Mesothelial cell of epicardium (in vitro differentiated cells): Measurements from ENCODE around the gene PTRH1. TPM values are rescaled to one million over a fixed set of nuclear protein-coding genes. Genes with fewer than 3 reads are reported as not detected.

Experiments
- DNase-seq, 2 experiments: peaks; one replicate each; pipeline ENCODE4 v3.0.0; 2021; ENCODE audit warnings: low spot score in 2 of 2; ENCODE audit not compliant: unreplicated experiment in 2 of 2
- H3K27ac Mint-ChIP-seq: 2 replicates; pipeline ENCODE4 v1.8.0; 2021; ENCODE audit warnings: mixed read lengths
- H3K27me3 Mint-ChIP-seq: 2 replicates; pipeline ENCODE4 v1.8.0; 2021; ENCODE audit warnings: low read depth, mixed read lengths
- H3K36me3 Mint-ChIP-seq: 2 replicates; pipeline ENCODE4 v1.8.0; 2021; ENCODE audit warnings: mixed read lengths
- H3K4me1 Mint-ChIP-seq: 2 replicates; pipeline ENCODE4 v1.8.0; 2021; ENCODE audit warnings: mixed read lengths
- H3K4me3 Mint-ChIP-seq: 2 replicates; pipeline ENCODE4 v1.8.0; 2021; ENCODE audit warnings: mild to moderate bottlenecking, moderate library complexity, mixed read lengths
- H3K9me3 Mint-ChIP-seq: 2 replicates; pipeline ENCODE4 v1.8.0; 2021; ENCODE audit warnings: mixed read lengths
- CTCF ChIP-seq: fragments of 200-600 bp; sonication (generic); IDR thresholded peaks from one replicate; pipeline ENCODE4 v1.5.0; 2021; ENCODE audit warnings: antibody characterized with exemption; ENCODE audit not compliant: unreplicated experiment
- total RNA-seq: library from RNA; stranded (reverse); gene quantifications from 3 replicates; pipeline ENCODE4 v1.2.1, GENCODE V29; 2021

Gene PTRH1
- total RNA-seq, 1 donor from 2014 or later, result 9.5 TPM

DNA sequence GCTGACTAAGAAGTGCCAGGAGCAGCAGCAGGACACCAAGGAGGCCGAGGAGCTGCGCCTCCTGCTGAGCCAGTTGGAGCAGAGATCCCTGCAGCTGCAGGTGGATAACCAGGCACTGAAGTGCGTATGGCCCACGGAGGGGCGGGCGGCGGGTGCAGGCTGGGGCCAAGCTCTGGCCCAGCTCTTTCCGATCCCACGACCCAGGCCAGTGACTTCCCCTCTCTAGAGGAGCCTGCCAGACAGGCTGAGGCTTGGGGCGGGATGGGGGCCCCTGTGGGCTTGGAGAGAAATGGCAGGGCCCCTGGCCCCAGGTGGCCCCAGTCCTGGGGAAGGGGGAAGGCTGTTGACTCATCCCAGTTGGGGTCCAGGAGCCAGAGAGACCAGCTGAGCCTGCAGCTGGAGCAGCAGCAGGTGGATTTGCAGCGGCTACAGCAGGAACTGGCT, 3.6 kb downstream of the PTRH1 start:
- no peak for DNase-seq
- peaks cover 16% of the 10 kb centered on the region for H3K4me1 Mint-ChIP-seq
- peaks cover 3% of the 10 kb centered on the region for H3K9me3 Mint-ChIP-seq
- H3K4me3 Mint-ChIP-seq, result no peak overlapping the region
- TF ChIP-seq CTCF, result no peak
- H3K27me3 Mint-ChIP-seq, result no peaks in the 10 kb centered on the region
- H3K36me3 Mint-ChIP-seq, result no peaks in the 10 kb centered on the region
- no peak overlapping the region for H3K27ac Mint-ChIP-seq

DNA sequence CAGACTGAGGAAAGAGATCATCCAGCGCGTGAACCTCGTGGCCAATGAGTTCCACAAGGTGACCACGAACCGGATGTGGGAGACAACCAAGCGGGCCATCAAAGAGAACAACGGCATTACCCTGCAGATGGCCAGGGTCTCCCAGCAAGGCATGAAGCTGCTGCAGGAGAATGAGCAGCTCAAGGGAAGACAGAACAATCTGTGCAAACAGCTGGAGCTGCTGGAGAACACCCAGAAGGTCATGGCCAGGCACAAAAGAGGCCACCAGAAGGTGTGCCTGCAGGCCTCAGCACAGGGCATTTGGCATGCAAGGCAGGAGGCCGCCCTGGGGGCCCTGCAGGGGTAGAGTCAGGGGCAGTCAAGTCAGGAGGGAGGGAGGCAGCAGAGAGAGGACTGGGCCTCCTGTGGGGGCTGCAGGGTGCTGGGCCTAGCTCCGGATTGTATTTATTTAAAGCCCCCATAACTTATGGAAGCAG, 4.2 kb downstream of the PTRH1 start:
- H3K27me3 Mint-ChIP-seq, result no peaks in the 10 kb centered on the region
- peaks cover 14% of the 10 kb centered on the region for H3K4me1 Mint-ChIP-seq
- TF ChIP-seq CTCF, result no peak
- DNase-seq, result no peak
- H3K4me3 Mint-ChIP-seq, result no peak overlapping the region
- no peaks in the 10 kb centered on the region for H3K36me3 Mint-ChIP-seq
- H3K9me3 Mint-ChIP-seq, result peaks cover 3% of the 10 kb centered on the region
- no peak overlapping the region for H3K27ac Mint-ChIP-seq

- no peak for DNase-seq
- H3K27ac Mint-ChIP-seq, result no peak overlapping the region
- H3K4me3 Mint-ChIP-seq, result no peak overlapping the region
- no peak for TF ChIP-seq CTCF
- H3K27me3 Mint-ChIP-seq, result no peaks in the 10 kb centered on the region
- H3K36me3 Mint-ChIP-seq, result no peaks in the 10 kb centered on the region
- peaks cover 3% of the 10 kb centered on the region for H3K9me3 Mint-ChIP-seq
- H3K4me1 Mint-ChIP-seq, result peaks cover 8% of the 10 kb centered on the region
Observed at GRCh38 chr9:127710204-127710783, 5.2 kb downstream of the PTRH1 start.

GRCh38 chr9:127708952-127709587, 6.4 kb downstream of the PTRH1 start:
- no peak overlapping the region for H3K4me3 Mint-ChIP-seq
- no peak for TF ChIP-seq CTCF
- H3K27me3 Mint-ChIP-seq, result no peaks in the 10 kb centered on the region
- peaks cover 3% of the 10 kb centered on the region for H3K9me3 Mint-ChIP-seq
- DNase-seq, result no peak
- H3K36me3 Mint-ChIP-seq, result no peaks in the 10 kb centered on the region
- H3K27ac Mint-ChIP-seq, result no peak overlapping the region
- peaks cover 5% of the 10 kb centered on the region for H3K4me1 Mint-ChIP-seq

GRCh38 chr9:127707766-127708165, 7.7 kb downstream of the PTRH1 start:
- DNase-seq, result no peak
- TF ChIP-seq CTCF, result no peak
- no peaks in the 10 kb centered on the region for H3K36me3 Mint-ChIP-seq
- H3K4me3 Mint-ChIP-seq, result no peak overlapping the region
- no peak overlapping the region for H3K27ac Mint-ChIP-seq
- peaks cover 5% of the 10 kb centered on the region for H3K4me1 Mint-ChIP-seq
- H3K9me3 Mint-ChIP-seq, result peaks cover 3% of the 10 kb centered on the region
- no peaks in the 10 kb centered on the region for H3K27me3 Mint-ChIP-seq
